Stomach (tissue), 4 donors: Measurements from ENCODE around the gene C4orf36.

Experiments used
- CTCF ChIP-seq, 7 experiments: fragments of 450-650 bp in 4 of 7; fragments of 200-600 bp in 3 of 7; sonication (generic) in 3 of 7; IDR thresholded peaks; one replicate each; pipeline ENCODE4 v1.5.1; 2016 to 2019; ENCODE audit warnings: antibody characterized with exemption in 7 of 7, control low read depth in 2 of 7, mild to moderate bottlenecking in 1 of 7
- EP300 ChIP-seq: sonication (generic); formaldehyde crosslinking; IDR thresholded peaks from one replicate; pipeline ENCODE4 v1.6.1; 2017; ENCODE audit warnings: antibody characterized with exemption
- POLR2A ChIP-seq, 4 donors: fragments of 450-650 bp; IDR thresholded peaks; one replicate each; pipeline ENCODE4 v1.6.1; 2016; ENCODE audit warnings: antibody characterized with exemption in 4 of 4, control low read depth in 2 of 4, mild to moderate bottlenecking in 1 of 4, moderate library complexity in 1 of 4
- POLR2AphosphoS5 ChIP-seq, 3 donors: sonication (generic); formaldehyde crosslinking; IDR thresholded peaks; one replicate each; pipeline ENCODE4 v1.6.1; 2016; ENCODE audit warnings: antibody characterized with exemption in 3 of 3

GRCh38 chr4:86916392-86916791 lies 24.2 kb upstream of the C4orf36 start:
- TF ChIP-seq POLR2A (IDR thresholded peaks at IDR 0.05) (no peak), CTCF (IDR thresholded peaks at IDR 0.05) (no peak), EP300 (no peak), POLR2AphosphoS5 (IDR thresholded peaks at IDR 0.05) (no peak)
